ENCODE results near the gene INPP5E.

INPP5E gene

DNA sequence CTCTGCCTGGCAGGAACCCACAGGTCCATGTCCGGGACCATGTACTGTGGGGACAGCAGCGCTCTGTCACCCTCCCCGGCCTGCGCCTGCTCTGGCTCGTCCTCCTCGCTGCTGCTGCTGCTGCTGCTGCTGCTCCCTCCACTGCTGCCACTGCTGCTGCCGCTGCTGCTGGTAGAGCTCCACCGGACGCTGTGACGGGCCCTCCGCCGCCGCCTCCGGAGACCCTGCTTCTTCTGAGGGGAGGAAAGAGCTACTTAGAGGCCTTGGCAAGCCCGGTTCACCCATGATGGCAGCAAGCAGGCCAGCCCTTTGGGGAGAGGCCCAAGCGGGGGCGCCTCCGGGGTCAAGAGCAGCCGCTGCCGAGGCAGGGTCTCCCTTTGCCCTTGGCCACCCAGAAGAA, 56.2 kb downstream of the INPP5E start:
- no peak for DNase-seq

GRCh38 chr9:136381966-136382513, 57.6 kb downstream of the INPP5E start:
- DNase-seq = no peak

DNA sequence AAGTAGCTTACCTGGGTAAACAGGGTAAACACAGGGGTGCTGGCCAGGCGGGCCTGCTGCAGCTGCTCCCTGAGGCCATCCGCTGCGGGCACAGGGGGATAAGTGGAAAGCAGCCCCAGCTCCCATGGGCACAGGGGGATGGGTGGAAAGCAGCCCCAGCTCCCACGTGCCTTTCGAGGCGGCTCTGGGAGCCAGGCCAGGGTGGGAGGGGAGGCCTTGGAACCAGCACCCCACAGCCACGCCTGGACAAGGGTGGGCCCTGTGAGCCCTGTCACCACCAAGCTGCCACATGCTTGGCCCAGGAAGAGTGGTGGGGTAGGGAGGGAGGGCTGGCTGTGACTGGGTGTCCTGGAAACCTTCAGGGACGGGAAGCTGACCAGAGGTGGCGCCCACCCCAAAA, 58.3 kb downstream of the INPP5E start:
- no peak for DNase-seq

- no peak for DNase-seq
Measured at GRCh38 chr9:136380381-136380780, 59.3 kb downstream of the INPP5E start.

- no peak for DNase-seq
Measured at GRCh38 chr9:136379891-136380290, 59.8 kb downstream of the INPP5E start.

DNA sequence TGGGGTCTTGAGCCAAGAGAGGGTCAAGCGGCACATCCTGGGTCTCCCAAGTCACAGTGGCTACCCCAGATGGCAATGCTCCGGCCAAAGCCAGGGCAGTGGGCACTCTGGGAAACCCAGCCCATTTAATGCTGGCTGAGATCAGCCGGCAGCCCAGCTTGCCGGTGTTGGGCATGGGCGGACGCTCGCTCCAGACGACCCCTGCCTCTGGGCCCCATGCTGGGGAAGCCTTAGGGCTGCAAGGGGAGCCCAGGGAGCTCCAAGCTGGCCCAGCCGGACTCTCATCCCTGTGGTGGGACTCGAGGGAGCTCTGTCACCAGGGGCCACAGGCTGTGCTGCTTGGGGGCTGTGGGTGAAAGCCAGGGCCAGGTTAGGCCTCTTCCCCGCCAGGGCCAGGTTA, 60.2 kb downstream of the INPP5E start:
- no peak for DNase-seq

DNA sequence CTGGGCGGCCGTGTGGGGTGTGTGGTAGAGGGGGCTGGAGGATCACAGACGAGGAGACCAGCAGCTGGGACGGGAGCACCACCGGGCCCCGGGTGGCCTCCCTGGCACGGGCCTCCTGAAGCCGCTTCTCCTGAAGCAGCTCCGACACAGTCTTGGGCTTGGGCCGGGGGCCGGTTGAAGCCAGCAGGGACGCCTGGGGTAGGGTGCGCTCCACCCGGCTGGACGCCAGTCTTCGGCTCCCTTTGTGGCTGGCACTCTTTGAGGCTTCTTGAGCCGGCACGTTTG, 60.7 kb downstream of the INPP5E start:
- DNase-seq = no peak
